Measurements from ENCODE around the gene CHST2. TPM values are rescaled to one million over a fixed set of nuclear protein-coding genes. Genes with fewer than 3 reads are reported as not detected.

CHST2 gene
- polyA plus RNA-seq, 1 donor (not counting 4 experiments of a cell fraction or from before 2014, with no cell fraction given), result 1.6 TPM

GRCh38 chr3:143172062-143172794 is 52.7 kb downstream of the CHST2 start:
- Histone ChIP-seq H3K36me3 (ENCODE audit: control insufficient read depth in 2 of 2, extremely low read depth in 1 of 2, insufficient read depth in 2 of 2, low read length in 2 of 2) (no peaks in the 10 kb centered on the region), H3K27ac (ENCODE audit: control insufficient read depth, insufficient read depth, low read length) (no peak overlapping the region), H3K79me2 (ENCODE audit: control insufficient read depth, insufficient read depth, low read length) (no peaks in the 10 kb centered on the region), H2AFZ (ENCODE audit: control insufficient read depth, low read length) (no peak overlapping the region), H3K9ac (ENCODE audit: control insufficient read depth, extremely low read depth, insufficient read depth, low read length) (no peak overlapping the region), H3K27me3 (ENCODE audit: control insufficient read depth, extremely low read depth, insufficient read depth, low read length) (no peaks in the 10 kb centered on the region), H3K4me1 (ENCODE audit: control insufficient read depth, extremely low read depth, insufficient read depth, low read length) (peaks cover 18% of the 10 kb centered on the region), H3K4me3 (ENCODE audit: control insufficient read depth in 2 of 3, extremely low read depth in 1 of 3, insufficient read depth in 2 of 3, low read depth in 1 of 3, low read length in 3 of 3) (no peak overlapping the region), H3K4me2 (ENCODE audit: control insufficient read depth, extremely low read depth, insufficient read depth, low read depth, low read length) (no peak overlapping the region), H3K9me1 (ENCODE audit: control insufficient read depth, extremely low read depth, insufficient read depth, low read length) (no peaks in the 10 kb centered on the region), H3K9me3 (ENCODE audit: control insufficient read depth, low read depth, low read length) (no peaks in the 10 kb centered on the region), H4K20me1 (ENCODE audit: control insufficient read depth, extremely low read depth, insufficient read depth, low read length) (no peaks in the 10 kb centered on the region)
- no peak for TF ChIP-seq CTCF (optimal IDR thresholded peaks at IDR 0.05 in 1 of 3, IDR thresholded peaks at IDR 0.05 in 1 of 3, conservative IDR thresholded peaks at IDR 0.05 in 1 of 3; ENCODE audit: extremely low read depth in 1 of 3, insufficient read depth in 2 of 3, low read length in 3 of 3)
- no peak for TF ChIP-seq EZH2 (IDR thresholded peaks at IDR 0.05; ENCODE audit: low read length)
- DNase-seq (ENCODE audit: low read depth, low spot score) (no peak), FAIRE-seq (no peak)
- dilution Hi-C loops (cut with MboI; ENCODE audit: extremely low pct_ligation_motif_present, low sequenced_read_pairs), result no loop called here

- no peaks in the 10 kb centered on the region for H3K79me2 ChIP-seq (ENCODE audit: control insufficient read depth, insufficient read depth, low read length)
- no peak overlapping the region for H3K4me2 ChIP-seq (ENCODE audit: control insufficient read depth, extremely low read depth, insufficient read depth, low read depth, low read length)
- no peak overlapping the region for H3K9ac ChIP-seq (ENCODE audit: control insufficient read depth, extremely low read depth, insufficient read depth, low read length)
- H2AFZ ChIP-seq (ENCODE audit: control insufficient read depth, low read length), result no peak overlapping the region
- H3K4me1 ChIP-seq (ENCODE audit: control insufficient read depth, extremely low read depth, insufficient read depth, low read length), result peaks cover 12% of the 10 kb centered on the region
- H3K27ac ChIP-seq (ENCODE audit: control insufficient read depth, insufficient read depth, low read length), result no peak overlapping the region
- no peaks in the 10 kb centered on the region for H3K27me3 ChIP-seq (ENCODE audit: control insufficient read depth, extremely low read depth, insufficient read depth, low read length)
- no peaks in the 10 kb centered on the region for H3K9me1 ChIP-seq (ENCODE audit: control insufficient read depth, extremely low read depth, insufficient read depth, low read length)
- no peak for FAIRE-seq
- dilution Hi-C loops (cut with MboI; ENCODE audit: extremely low pct_ligation_motif_present, low sequenced_read_pairs), result no loop called here
- H3K4me3 ChIP-seq (ENCODE audit: control insufficient read depth in 2 of 3, extremely low read depth in 1 of 3, insufficient read depth in 2 of 3, low read depth in 1 of 3, low read length in 3 of 3), result no peak overlapping the region
- H4K20me1 ChIP-seq (ENCODE audit: control insufficient read depth, extremely low read depth, insufficient read depth, low read length), result no peaks in the 10 kb centered on the region
- no peaks in the 10 kb centered on the region for H3K36me3 ChIP-seq (ENCODE audit: control insufficient read depth in 2 of 2, extremely low read depth in 1 of 2, insufficient read depth in 2 of 2, low read length in 2 of 2)
- no peaks in the 10 kb centered on the region for H3K9me3 ChIP-seq (ENCODE audit: control insufficient read depth, low read depth, low read length)
- TF ChIP-seq CTCF (optimal IDR thresholded peaks at IDR 0.05 in 1 of 3, IDR thresholded peaks at IDR 0.05 in 1 of 3, conservative IDR thresholded peaks at IDR 0.05 in 1 of 3; ENCODE audit: extremely low read depth in 1 of 3, insufficient read depth in 2 of 3, low read length in 3 of 3), result no peak
- no peak for TF ChIP-seq EZH2 (IDR thresholded peaks at IDR 0.05; ENCODE audit: low read length)
- DNase-seq (ENCODE audit: low read depth, low spot score), result no peak
Measured at GRCh38 chr3:143172795-143173145, 53.2 kb downstream of the CHST2 start.
